CD8-positive, alpha-beta memory T cell (primary cell): ENCODE measurements around the gene MXD4. TPM values are rescaled to one million over a fixed set of nuclear protein-coding genes. Genes with fewer than 3 reads are reported as not detected.

Experiments
- CTCF ChIA-PET: fragments of 350-600 bp; sonication (Branson Sonifier 250); formaldehyde crosslinking; loops from one replicate; lab custom pipeline; 2021; ENCODE audit warnings: antibody characterized with exemption; lab: Charles Lee
- POLR2A ChIA-PET: fragments of 350-600 bp; sonication (Branson Sonifier 250); formaldehyde crosslinking; loops from one replicate; lab custom pipeline; 2021; ENCODE audit warnings: antibody characterized with exemption; lab: Charles Lee
- DNase-seq, 5 donors: peaks; one replicate each; pipeline versions ENCODE4 v3.0.0 to v3.0.0-alpha.2; 2020 to 2022; ENCODE audit warnings: mixed read lengths in 1 of 5
- H3K27ac ChIP-seq: one replicate; pipeline ENCODE4 v1.7.0; 2013; ENCODE audit warnings: low read depth, mild to moderate bottlenecking, low read length, moderate library complexity
- H3K27me3 ChIP-seq: 2 replicates; pipeline ENCODE4 v1.7.0; 2013; ENCODE audit warnings: low read length, mild to moderate bottlenecking; ENCODE audit not compliant: insufficient read depth, poor library complexity, severe bottlenecking
- H3K36me3 ChIP-seq: 2 replicates; pipeline ENCODE4 v1.7.0; 2013; ENCODE audit warnings: mild to moderate bottlenecking, low read length, moderate library complexity; ENCODE audit not compliant: insufficient read depth
- H3K4me1 ChIP-seq: 2 replicates; pipeline ENCODE4 v1.7.0; 2013; ENCODE audit warnings: mild to moderate bottlenecking, low read length, moderate library complexity; ENCODE audit not compliant: insufficient read depth
- H3K4me3 ChIP-seq: 2 replicates; pipeline ENCODE4 v1.7.0; 2013; ENCODE audit warnings: mild to moderate bottlenecking, low read length
- H3K9me3 ChIP-seq: 2 replicates; pipeline ENCODE4 v1.7.0; 2013; ENCODE audit warnings: mild to moderate bottlenecking, low read length
- H3K27ac Mint-ChIP-seq, 8 donors: one replicate each; pipeline ENCODE4 v1.8.0; 2020 to 2021; ENCODE audit warnings: mixed read lengths in 8 of 8, mild to moderate bottlenecking in 6 of 8, inconsistent platforms in 3 of 8, moderate library complexity in 3 of 8
- H3K27me3 Mint-ChIP-seq, 2 donors: one replicate each; pipeline ENCODE4 v1.8.0; 2020 to 2021; ENCODE audit warnings: mixed read lengths in 2 of 2, mild to moderate bottlenecking in 1 of 2, moderate library complexity in 1 of 2
- H3K36me3 Mint-ChIP-seq, 3 donors: one replicate each; pipeline ENCODE4 v1.8.0; 2020 to 2021; ENCODE audit warnings: mixed read lengths in 3 of 3, inconsistent platforms in 1 of 3, mild to moderate bottlenecking in 1 of 3
- H3K4me1 Mint-ChIP-seq, 3 donors: one replicate each; pipeline ENCODE4 v1.8.0; 2020 to 2021; ENCODE audit warnings: mixed read lengths in 3 of 3, inconsistent platforms in 1 of 3, mild to moderate bottlenecking in 1 of 3
- H3K4me3 Mint-ChIP-seq, 7 donors: one replicate each; pipeline ENCODE4 v1.8.0; 2020 to 2021; ENCODE audit warnings: mixed read lengths in 7 of 7, mild to moderate bottlenecking in 6 of 7, moderate library complexity in 4 of 7, inconsistent platforms in 2 of 7
- H3K9me3 Mint-ChIP-seq, 5 donors: one replicate each; pipeline ENCODE4 v1.8.0; 2020 to 2022; ENCODE audit warnings: mixed read lengths in 5 of 5, mild to moderate bottlenecking in 3 of 5, moderate library complexity in 2 of 5, inconsistent platforms in 1 of 5
- polyA plus RNA-seq: library from polyadenylated mRNA; unstranded; fragments of 300-500 nt; fragmentation: Illumina TruSeq; gene quantifications from one replicate; pipeline ENCODE4 v1.2.3, GENCODE V29; 2021
- total RNA-seq, 2 experiments: library from RNA; stranded (reverse); gene quantifications; one replicate each; pipeline ENCODE4 v1.2.3, GENCODE V29; 2021

The MXD4 gene
- total and polyA plus RNA-seq, 3 experiments from 2014 or later, result 10.2 to 47.2 (median 12.2) TPM

GRCh38 chr4:2290488-2290887 is 28.6 kb upstream of the MXD4 start:
- ChIA-PET CTCF (interaction anchor here (0.8 to 2.2 kb wide), 10 partner anchors 9 to 245 kb away, joined by 3 to 14 read pairs (median 4); partner anchors contain the start of genes FAM193A and MXD4), POLR2A (interaction anchor here (1.1 to 3.3 kb wide), 5 partner anchors 9 to 178 kb away, joined by 3 to 28 read pairs (median 17); partner anchors contain the start of genes HAUS3, MXD4, POLN and RNF4)
- peak overlapping the region; percentile 66 to 86 (median 76) for H3K4me3 Mint-ChIP-seq
- peaks cover 0 to 2% (median 1%) of the 10 kb centered on the region in 3 donors for H3K36me3 Mint-ChIP-seq
- peaks cover 0 to under 1% of the 10 kb centered on the region in 2 donors for H3K27me3 Mint-ChIP-seq
- H3K4me1 ChIP-seq, result peaks cover 51% of the 10 kb centered on the region
- peak overlapping the region; percentile 93 to 98 (median 96) for H3K27ac Mint-ChIP-seq
- no peak for DNase-seq
- peak overlapping the region; percentile 10 for H3K4me3 ChIP-seq
- H3K27me3 ChIP-seq, result no peaks in the 10 kb centered on the region
- no peaks in the 10 kb centered on the region for H3K36me3 ChIP-seq
- H3K4me1 Mint-ChIP-seq, result peaks cover 30 to 64% (median 39%) of the 10 kb centered on the region in 3 donors
- H3K9me3 ChIP-seq, result no peaks in the 10 kb centered on the region
- H3K9me3 Mint-ChIP-seq, result peaks cover 0 to 6% (median 0%) of the 10 kb centered on the region in 5 donors
- peak overlapping the region; percentile 65 for H3K27ac ChIP-seq

DNA sequence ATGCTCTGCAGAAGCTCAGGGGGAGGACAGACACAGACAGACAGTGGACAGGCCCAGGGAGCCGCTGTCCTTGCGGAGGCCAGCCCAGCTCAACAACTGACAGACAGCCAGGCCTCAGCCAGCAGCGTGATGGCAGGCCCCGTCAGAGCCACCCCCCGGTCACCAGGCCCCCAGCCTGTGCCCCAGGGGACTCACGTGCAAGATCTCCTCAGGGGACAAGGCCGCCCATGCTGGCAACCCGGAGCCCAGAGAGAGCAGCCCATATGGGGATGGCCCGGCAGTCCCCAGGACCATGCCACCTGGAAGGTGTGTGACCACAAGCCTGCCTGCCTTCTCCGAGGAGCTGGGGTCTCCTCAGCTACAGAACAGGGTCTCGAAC is 28.0 kb upstream of the MXD4 start:
- peak in 1 of 5 donors; percentile 41 for DNase-seq
- ChIA-PET CTCF (interaction anchor here (0.8 to 2.2 kb wide), 7 partner anchors 8 to 126 kb away, joined by 3 to 14 read pairs (median 5); partner anchors contain the start of gene MXD4), POLR2A (interaction anchor here (1.1 to 3.3 kb wide), 4 partner anchors 8 to 179 kb away, joined by 3 to 28 read pairs (median 14); partner anchors contain the start of genes HAUS3, MXD4, POLN and RNF4)
- Histone ChIP-seq H3K4me3 (peak overlapping the region; percentile 10), H3K27me3 (no peaks in the 10 kb centered on the region), H3K27ac (peak overlapping the region; percentile 65), H3K9me3 (no peaks in the 10 kb centered on the region), H3K36me3 (no peaks in the 10 kb centered on the region), H3K4me1 (peaks cover 52% of the 10 kb centered on the region)
- Mint-ChIP-seq H3K4me3 (peak overlapping the region in 2 of 7 donors; percentile 1 to 34), H3K4me1 (peaks cover 29 to 65% (median 35%) of the 10 kb centered on the region in 3 donors), H3K27ac (peak overlapping the region; percentile 32 to 98 (median 94)), H3K9me3 (peaks cover 0 to 6% (median 0%) of the 10 kb centered on the region in 5 donors), H3K27me3 (no peaks in the 10 kb centered on the region), H3K36me3 (peaks cover 0 to 2% (median 1%) of the 10 kb centered on the region in 3 donors)

- H3K4me3 ChIP-seq, result no peak overlapping the region
- ChIA-PET POLR2A (interaction anchor here (1.1 to 3.3 kb wide), 3 partner anchors 27 to 180 kb away, joined by 3 to 28 read pairs (median 10); partner anchors contain the start of genes HAUS3, MXD4, POLN and RNF4), CTCF (interaction anchor here (0.8 to 2.2 kb wide), 6 partner anchors 8 to 126 kb away, joined by 3 to 14 read pairs (median 6); partner anchors contain the start of gene MXD4)
- H3K36me3 ChIP-seq, result no peaks in the 10 kb centered on the region
- no peaks in the 10 kb centered on the region for H3K27me3 ChIP-seq
- peak overlapping the region in 2 of 7 donors; percentile 1 to 34 for H3K4me3 Mint-ChIP-seq
- H3K9me3 ChIP-seq, result no peaks in the 10 kb centered on the region
- H3K4me1 Mint-ChIP-seq, result peaks cover 31 to 65% (median 37%) of the 10 kb centered on the region in 3 donors
- peaks cover 0 to 6% (median 0%) of the 10 kb centered on the region in 5 donors for H3K9me3 Mint-ChIP-seq
- DNase-seq, result peak in 1 of 5 donors; percentile 39
- peak overlapping the region; percentile 32 to 98 (median 94) for H3K27ac Mint-ChIP-seq
- H3K27ac ChIP-seq, result no peak overlapping the region
- peaks cover 0 to 2% (median 1%) of the 10 kb centered on the region in 3 donors for H3K36me3 Mint-ChIP-seq
- H3K4me1 ChIP-seq, result peaks cover 52% of the 10 kb centered on the region
- no peaks in the 10 kb centered on the region for H3K27me3 Mint-ChIP-seq
Observed at GRCh38 chr4:2289311-2289954, 27.5 kb upstream of the MXD4 start.

GRCh38 chr4:2288051-2288541 is 26.2 kb upstream of the MXD4 start:
- ChIA-PET CTCF (no interaction called here), POLR2A (interaction anchor here (3.3 kb wide), 1 partner anchor 26 kb away, joined by 28 read pairs; the partner anchor contains the start of gene MXD4)
- peak overlapping the region in 6 of 8 donors; percentile 43 to 88 (median 76) for H3K27ac Mint-ChIP-seq
- Histone ChIP-seq H3K36me3 (no peaks in the 10 kb centered on the region), H3K27me3 (no peaks in the 10 kb centered on the region), H3K9me3 (no peaks in the 10 kb centered on the region), H3K4me1 (peaks cover 57% of the 10 kb centered on the region), H3K27ac (no peak overlapping the region), H3K4me3 (no peak overlapping the region)
- peaks cover 33 to 67% (median 33%) of the 10 kb centered on the region in 3 donors for H3K4me1 Mint-ChIP-seq
- peak in 1 of 5 donors; percentile 43 for DNase-seq
- no peak overlapping the region for H3K4me3 Mint-ChIP-seq
- H3K9me3 Mint-ChIP-seq, result no peaks in the 10 kb centered on the region
- H3K27me3 Mint-ChIP-seq, result no peaks in the 10 kb centered on the region
- peaks cover 0 to 2% (median 1%) of the 10 kb centered on the region in 3 donors for H3K36me3 Mint-ChIP-seq

GRCh38 chr4:2287594-2287915 is 25.6 kb upstream of the MXD4 start:
- no peak overlapping the region for H3K27ac ChIP-seq
- H3K4me3 Mint-ChIP-seq, result no peak overlapping the region
- no peaks in the 10 kb centered on the region for H3K27me3 Mint-ChIP-seq
- H3K4me1 Mint-ChIP-seq, result peaks cover 30 to 67% (median 34%) of the 10 kb centered on the region in 3 donors
- CTCF ChIA-PET, result no interaction called here
- H3K27ac Mint-ChIP-seq, result peak overlapping the region in 5 of 8 donors; percentile 63 to 88 (median 70)
- POLR2A ChIA-PET, result no interaction called here
- H3K9me3 Mint-ChIP-seq, result no peaks in the 10 kb centered on the region
- H3K36me3 Mint-ChIP-seq, result peaks cover 0 to 2% (median 1%) of the 10 kb centered on the region in 3 donors
- no peaks in the 10 kb centered on the region for H3K36me3 ChIP-seq
- no peaks in the 10 kb centered on the region for H3K9me3 ChIP-seq
- H3K27me3 ChIP-seq, result no peaks in the 10 kb centered on the region
- peaks cover 62% of the 10 kb centered on the region for H3K4me1 ChIP-seq
- H3K4me3 ChIP-seq, result no peak overlapping the region
- DNase-seq, result no peak

- peaks cover 30 to 69% (median 36%) of the 10 kb centered on the region in 3 donors for H3K4me1 Mint-ChIP-seq
Observed at GRCh38 chr4:2286904-2287593, 25.1 kb upstream of the MXD4 start.

GRCh38 chr4:2285613-2286381 is 23.9 kb upstream of the MXD4 start:
- Histone ChIP-seq H3K27me3 (no peaks in the 10 kb centered on the region), H3K4me3 (no peak overlapping the region), H3K27ac (no peak overlapping the region), H3K36me3 (no peaks in the 10 kb centered on the region), H3K4me1 (peaks cover 63% of the 10 kb centered on the region), H3K9me3 (no peaks in the 10 kb centered on the region)
- DNase-seq, result peak in 1 of 5 donors; percentile 27
- Mint-ChIP-seq H3K27me3 (no peaks in the 10 kb centered on the region), H3K36me3 (peaks cover 0 to 3% (median 1%) of the 10 kb centered on the region in 3 donors), H3K4me3 (no peak overlapping the region), H3K4me1 (peaks cover 34 to 69% (median 41%) of the 10 kb centered on the region in 3 donors), H3K27ac (peak overlapping the region in 5 of 8 donors; percentile 76 to 100 (median 87)), H3K9me3 (no peaks in the 10 kb centered on the region)
- ChIA-PET CTCF (interaction anchor here (1.3 to 1.5 kb wide), 2 partner anchors 24 to 177 kb away, joined by 4 to 5 read pairs; partner anchors contain the start of gene MXD4), POLR2A (interaction anchor here (0.6 kb wide), 2 partner anchors 45 to 119 kb away, joined by 3 to 4 read pairs; no protein-coding TSS in a partner anchor)

More at GRCh38 chr4:2286904-2287593, 25.1 kb upstream of the MXD4 start:
- Mint-ChIP-seq H3K27ac (peak overlapping the region in 5 of 8 donors; percentile 32 to 87 (median 82)), H3K36me3 (peaks cover 0 to 3% (median 2%) of the 10 kb centered on the region in 3 donors), H3K27me3 (no peaks in the 10 kb centered on the region), H3K4me3 (no peak overlapping the region), H3K9me3 (no peaks in the 10 kb centered on the region)
- H3K9me3 ChIP-seq, result no peaks in the 10 kb centered on the region
- POLR2A ChIA-PET, result no interaction called here
- H3K4me3 ChIP-seq, result no peak overlapping the region
- CTCF ChIA-PET, result interaction anchor here (1.3 to 1.5 kb wide), 2 partner anchors 25 to 176 kb away, joined by 4 to 5 read pairs; partner anchors contain the start of gene MXD4
- H3K36me3 ChIP-seq, result no peaks in the 10 kb centered on the region
- peak in 1 of 5 donors; percentile 11 for DNase-seq
- no peaks in the 10 kb centered on the region for H3K27me3 ChIP-seq
- no peak overlapping the region for H3K27ac ChIP-seq
- H3K4me1 ChIP-seq, result peaks cover 64% of the 10 kb centered on the region
